GM18505 (cell line): ENCODE measurements around the gene ITGAE.
"Not testable (repeated sequence)": the region's sequence is repeated elsewhere in the genome, so short reads cannot be mapped to it uniquely, and the experiment has no call there.

Experiments
- ATAC-seq: cut with Tn5 transposase; IDR thresholded peaks from one replicate; pipeline ENCODE4 v1.9.1; 2021; ENCODE audit not compliant: unreplicated experiment
- POLR2A ChIP-seq: IDR thresholded peaks from 4 replicates; pipeline ENCODE4 v1.6.1; 2011; ENCODE audit warnings: borderline replicate concordance; ENCODE audit not compliant: insufficient read depth, insufficient read length; ENCODE audit errors: extremely low read depth

ITGAE gene

GRCh38 chr17:3792481-3792880 lies 8.5 kb downstream of the ITGAE start:
- ATAC-seq, result no peak
- no peak for TF ChIP-seq POLR2A

- ATAC-seq, result no peak
- TF ChIP-seq POLR2A, result no peak
These were observed 12.8 kb downstream of the ITGAE start for GRCh38 chr17:3788200-3788599.

GRCh38 chr17:3785323-3785722 lies 15.7 kb downstream of the ITGAE start:
- ATAC-seq, result not testable (repeated sequence)

GRCh38 chr17:3782751-3783150 lies 18.2 kb downstream of the ITGAE start:
- no peak for TF ChIP-seq POLR2A
- no peak for ATAC-seq

- no peak for ATAC-seq
- TF ChIP-seq POLR2A, result no peak
These were observed 20.0 kb downstream of the ITGAE start for GRCh38 chr17:3780986-3781385.

GRCh38 chr17:3777366-3778120 lies 23.4 kb downstream of the ITGAE start:
- TF ChIP-seq POLR2A, result no peak
- ATAC-seq, result no peak

GRCh38 chr17:3773966-3774365 lies 27.0 kb downstream of the ITGAE start:
- no peak for ATAC-seq
- no peak for TF ChIP-seq POLR2A

GRCh38 chr17:3773511-3773910 lies 27.5 kb downstream of the ITGAE start:
- no peak for TF ChIP-seq POLR2A
- no peak for ATAC-seq

- no peak for ATAC-seq
- TF ChIP-seq POLR2A, result no peak
These were observed 28.2 kb downstream of the ITGAE start for GRCh38 chr17:3772764-3773163.

GRCh38 chr17:3771140-3771539 lies 29.8 kb downstream of the ITGAE start:
- no peak for TF ChIP-seq POLR2A
- no peak for ATAC-seq

- ATAC-seq, result no peak
- TF ChIP-seq POLR2A, result no peak
These were observed 30.5 kb downstream of the ITGAE start for GRCh38 chr17:3770466-3770865.

GRCh38 chr17:3768769-3769168 lies 32.2 kb downstream of the ITGAE start:
- no peak for ATAC-seq

GRCh38 chr17:3768341-3768740 lies 32.6 kb downstream of the ITGAE start:
- no peak for TF ChIP-seq POLR2A
- no peak for ATAC-seq

More at GRCh38 chr17:3768769-3769168, 32.2 kb downstream of the ITGAE start:
- TF ChIP-seq POLR2A, result no peak

GRCh38 chr17:3766779-3767178 lies 34.2 kb downstream of the ITGAE start:
- ATAC-seq, result no peak
- no peak for TF ChIP-seq POLR2A

GRCh38 chr17:3765981-3766380 lies 35.0 kb downstream of the ITGAE start:
- TF ChIP-seq POLR2A, result no peak
- ATAC-seq, result no peak
